Suppressor macrophage treated with lipopolysaccharide for 4 hours (primary cell): ENCODE results near the gene EPB41L2.

Experiments used
- DNase-seq: peaks from one replicate; pipeline ENCODE4 v3.0.0-alpha.2; 2020

Gene EPB41L2

DNA sequence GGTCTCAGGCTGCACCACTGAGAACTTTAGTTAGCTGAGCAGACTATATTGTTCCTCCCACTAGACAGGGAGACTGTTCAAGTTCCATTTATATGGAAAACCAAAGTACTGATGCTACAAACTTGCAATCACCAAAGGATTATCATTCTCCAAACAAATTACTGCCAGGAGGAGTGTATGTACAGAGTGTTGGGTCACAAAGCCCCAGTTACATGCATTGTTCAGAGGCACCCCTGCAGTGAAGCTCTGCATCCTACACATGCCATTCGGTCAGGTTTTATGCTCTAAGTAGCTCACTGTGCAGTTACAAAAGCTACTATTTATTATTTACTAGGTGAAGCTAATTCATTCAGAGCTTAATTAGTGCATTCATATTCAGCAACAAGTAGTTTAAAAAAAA, 160.0 kb downstream of the EPB41L2 start:
- no peak for DNase-seq

DNA sequence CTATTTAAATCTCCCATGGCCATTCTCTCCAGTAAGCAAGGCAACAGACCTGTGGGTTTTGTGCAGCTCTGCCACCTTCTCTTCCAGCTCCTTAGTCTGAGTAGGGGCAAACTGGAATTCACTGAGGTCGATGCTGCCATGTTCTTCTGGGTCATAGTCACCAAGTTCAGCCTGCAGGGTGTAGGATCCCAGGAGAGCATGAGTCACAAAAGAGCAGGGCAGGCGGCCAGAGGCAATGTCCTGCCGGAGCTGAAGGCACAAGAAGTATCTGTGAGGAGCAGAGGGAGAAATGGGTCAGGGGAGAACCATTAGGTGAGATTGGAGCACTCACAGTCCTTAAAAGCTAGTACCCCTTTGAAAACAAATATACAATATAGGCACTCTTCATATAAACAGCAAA, 162.1 kb downstream of the EPB41L2 start:
- DNase-seq: no peak

DNA sequence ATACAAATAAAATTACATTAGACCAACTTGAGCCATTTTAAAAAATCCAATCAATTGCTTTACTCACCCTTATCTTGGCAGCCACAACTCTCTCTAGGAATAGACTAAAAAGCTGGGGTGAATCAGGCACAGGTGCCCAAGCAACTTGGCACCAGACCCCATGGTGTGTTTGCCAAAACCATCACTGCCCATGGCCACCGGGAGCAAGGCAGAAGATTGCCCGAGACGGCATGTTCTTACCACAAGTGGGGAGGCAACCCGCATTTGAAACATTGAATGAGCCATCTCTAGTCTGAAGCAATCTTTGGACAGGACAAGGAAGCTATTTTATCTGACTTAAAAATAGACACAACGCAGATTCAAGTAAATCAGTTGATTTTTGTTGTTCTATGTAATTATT, 166.8 kb downstream of the EPB41L2 start:
- DNase-seq: no peak

DNA sequence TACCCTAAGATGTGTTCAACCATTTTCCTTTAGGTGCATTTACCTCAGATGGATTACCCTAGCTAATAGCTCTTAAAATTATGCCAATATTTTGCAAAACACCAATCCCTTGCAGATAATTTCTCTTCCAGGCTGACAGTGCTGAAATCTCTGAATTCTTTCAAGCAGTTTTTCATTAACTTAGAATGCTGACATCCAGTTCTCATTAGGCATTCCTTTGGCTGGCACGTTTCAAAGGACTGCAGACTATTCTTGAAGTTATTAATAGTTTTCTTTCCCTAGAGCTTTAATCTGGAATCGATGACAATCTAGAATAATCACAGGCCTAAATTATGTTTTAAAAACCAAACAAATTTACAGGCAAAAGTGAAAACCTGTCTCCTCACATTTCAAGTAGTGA, 167.5 kb downstream of the EPB41L2 start:
- DNase-seq: no peak

DNA sequence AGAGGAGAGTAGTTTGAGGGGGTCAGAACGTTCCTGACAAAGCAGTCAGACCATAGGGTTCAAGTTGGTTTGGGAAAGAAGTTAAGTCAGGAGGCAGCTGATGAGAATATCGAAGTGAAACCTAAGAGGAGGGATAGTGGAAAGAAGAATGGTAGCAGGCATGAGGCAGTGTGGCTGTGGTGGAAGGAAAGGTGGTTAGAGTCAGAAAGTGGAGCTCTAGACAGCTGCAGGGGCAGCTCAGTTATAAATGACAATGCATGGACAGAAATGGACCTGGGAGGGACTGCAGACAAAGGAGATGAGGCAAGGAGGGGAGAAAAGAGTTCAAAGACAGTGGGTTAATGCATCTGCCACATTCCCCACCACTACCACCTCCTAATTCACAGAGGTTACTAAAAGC, 169.3 kb downstream of the EPB41L2 start:
- DNase-seq: no peak

DNA sequence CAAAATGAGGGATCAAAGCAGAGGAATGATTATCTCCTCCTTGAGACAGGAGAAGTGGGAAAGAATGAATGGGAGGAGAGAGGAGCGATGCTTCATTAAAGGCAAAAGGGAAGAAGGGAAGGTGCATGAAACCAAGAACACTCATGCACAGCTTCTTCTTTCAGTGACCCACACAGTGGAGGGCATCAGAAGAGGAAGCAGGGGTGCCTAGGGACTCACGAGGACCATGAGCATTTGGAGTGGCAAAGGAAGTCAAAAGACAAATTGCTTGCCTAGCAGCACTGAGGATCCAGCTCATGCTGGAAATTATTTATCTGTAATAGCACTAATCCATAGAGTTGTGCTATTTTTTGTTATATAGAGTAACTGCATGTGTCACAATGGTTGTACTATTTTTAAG, 169.8 kb downstream of the EPB41L2 start:
- DNase-seq: peak; percentile 70

DNA sequence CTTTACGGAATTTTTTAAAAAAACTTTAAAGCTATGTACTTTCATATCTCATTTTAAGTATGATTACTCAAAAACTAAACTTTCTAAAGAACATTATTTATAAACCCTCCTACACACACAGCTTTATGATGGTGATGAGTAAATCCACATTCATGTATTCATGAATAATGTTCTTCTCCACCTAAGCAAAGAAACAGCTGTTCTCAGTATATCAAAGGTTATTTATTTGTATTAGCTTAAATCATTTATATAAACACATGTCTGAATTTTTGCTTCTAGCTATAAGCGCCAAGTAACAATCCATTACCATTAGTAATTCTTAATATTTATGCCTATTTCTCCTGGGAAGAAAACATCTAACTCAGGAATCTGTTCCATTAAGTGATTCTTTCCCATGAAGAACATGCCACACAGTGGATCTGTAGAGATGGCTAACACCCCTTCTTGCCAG, 172.5 kb downstream of the EPB41L2 start:
- peak; percentile 61 for DNase-seq

DNA sequence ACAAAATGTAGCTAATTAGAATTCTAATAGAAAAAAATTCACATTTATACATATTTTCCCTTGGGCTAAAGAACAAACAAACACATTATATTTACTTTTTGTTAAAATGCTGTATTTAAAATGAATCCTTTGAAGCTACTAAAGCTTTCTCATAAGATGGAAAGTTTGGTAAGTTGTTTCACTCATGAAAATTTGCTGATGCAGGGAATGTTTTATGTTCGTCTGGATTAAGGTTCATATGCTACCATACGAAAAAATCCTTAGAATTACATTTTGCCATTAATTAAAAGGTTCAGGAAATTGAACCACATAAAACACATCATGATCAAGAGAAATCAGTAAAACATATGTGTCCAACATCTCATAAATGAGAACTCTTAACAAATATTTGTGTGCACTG, 173.6 kb downstream of the EPB41L2 start:
- no peak for DNase-seq

DNA sequence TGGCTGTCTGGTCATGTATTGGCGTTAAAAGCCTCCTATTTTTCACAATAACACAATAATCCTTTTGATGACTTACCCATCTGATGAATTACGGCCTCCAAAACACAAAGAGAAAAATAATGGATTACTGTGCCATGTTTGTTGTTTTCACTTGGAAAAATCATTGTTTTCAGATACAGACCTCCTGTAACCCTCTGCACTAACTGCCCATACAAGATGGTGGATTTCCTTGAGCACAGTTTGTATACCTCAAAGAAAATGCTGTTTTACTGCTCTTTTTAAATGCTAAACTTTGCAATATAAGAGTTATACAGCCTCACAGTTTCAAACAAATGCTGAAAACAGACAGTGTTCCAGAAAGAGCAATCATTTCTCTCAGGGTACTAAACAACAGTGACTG, 174.8 kb downstream of the EPB41L2 start:
- DNase-seq: no peak

DNA sequence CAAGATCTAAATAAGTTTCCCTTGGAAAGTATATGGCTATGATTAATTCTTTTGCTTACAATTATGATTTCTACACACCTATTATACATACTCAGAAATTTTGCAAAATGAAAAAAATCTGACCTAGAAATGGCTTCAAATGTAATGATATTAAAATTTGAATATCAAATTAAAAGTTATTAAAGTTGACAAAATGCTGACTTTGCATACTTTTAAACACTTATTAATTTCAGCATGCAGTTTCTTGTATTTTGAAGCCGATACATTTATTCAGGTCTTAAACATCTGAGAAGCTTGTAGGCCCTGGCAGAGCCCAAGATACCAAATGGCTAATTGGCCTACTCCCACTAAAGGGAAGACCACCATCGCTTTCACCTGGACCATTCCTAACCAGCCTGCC, 176.1 kb downstream of the EPB41L2 start:
- no peak for DNase-seq

DNA sequence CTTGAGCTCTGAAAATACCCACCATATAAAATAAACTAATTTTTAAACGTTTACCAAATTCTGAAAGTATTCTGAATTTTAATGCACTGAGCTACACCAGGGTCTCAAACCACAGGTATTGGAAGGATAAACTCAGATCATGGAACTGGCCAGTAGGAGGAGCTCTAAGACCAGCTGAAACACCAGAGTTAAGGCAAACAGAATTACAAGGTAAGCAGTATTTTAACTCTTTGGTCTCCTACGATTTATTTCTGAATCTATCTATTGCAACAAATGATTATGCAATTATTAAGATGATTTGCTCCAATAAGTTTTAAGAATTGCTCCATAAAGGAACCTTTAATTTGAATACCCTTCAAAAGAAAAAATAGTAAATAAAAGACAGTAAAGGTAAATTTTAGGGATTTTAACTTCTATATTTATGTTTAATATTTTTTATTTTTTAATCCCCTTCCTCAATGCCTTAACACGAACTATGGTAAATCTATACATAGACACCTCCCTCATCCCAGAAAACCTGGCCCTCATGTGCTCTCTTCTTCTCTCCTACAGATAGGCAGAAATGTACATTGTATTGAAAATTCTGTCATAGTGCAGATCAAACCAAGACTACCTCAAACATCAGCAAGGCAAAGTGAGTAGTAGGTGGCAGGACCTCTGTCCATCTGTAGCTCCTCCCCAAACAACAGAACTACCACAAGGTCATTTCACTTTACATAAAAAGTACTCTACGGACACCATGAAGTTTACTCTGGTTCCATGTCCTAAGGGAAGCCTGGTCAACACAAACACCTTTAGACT, 177.5 kb downstream of the EPB41L2 start:
- DNase-seq: peak; percentile 84

DNA sequence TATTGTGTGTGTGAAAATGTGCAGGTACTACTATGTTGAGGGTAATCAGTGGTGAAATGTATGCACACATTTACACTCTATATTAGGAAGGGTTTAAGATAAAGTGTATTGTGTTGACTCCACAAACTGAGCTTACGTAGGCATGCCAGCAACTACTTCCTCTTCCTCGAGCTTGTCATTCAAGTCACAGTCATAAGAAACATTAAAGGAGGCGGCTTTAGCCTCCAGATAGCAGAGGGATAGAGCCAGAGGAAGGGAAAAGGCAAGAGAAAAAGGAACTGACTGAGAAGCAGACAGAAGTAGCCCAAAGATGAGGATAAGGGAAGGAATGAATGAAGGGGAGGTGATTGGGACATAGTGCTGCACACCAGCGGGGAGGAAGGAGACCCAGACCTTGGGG, 180.7 kb downstream of the EPB41L2 start:
- DNase-seq: peak; percentile 75

DNA sequence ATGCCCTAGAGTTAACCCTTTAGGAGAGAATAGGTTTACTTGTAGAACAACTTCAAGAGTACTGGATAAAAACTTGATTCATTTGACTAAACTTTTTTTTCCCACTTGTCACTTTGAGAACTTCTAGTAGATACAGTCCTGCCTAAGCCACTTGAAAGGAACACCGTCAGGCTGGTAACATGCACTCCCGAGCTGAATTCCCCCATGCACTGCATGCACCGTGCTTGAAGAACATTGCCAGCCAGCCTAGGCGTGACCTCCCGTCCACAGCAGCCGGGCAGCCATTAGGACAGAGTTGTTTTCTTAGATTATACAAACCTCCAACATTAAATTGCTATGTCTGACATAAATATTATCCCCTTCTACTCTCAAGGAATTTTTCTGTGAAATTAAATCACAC, 183.2 kb downstream of the EPB41L2 start:
- DNase-seq: no peak

DNA sequence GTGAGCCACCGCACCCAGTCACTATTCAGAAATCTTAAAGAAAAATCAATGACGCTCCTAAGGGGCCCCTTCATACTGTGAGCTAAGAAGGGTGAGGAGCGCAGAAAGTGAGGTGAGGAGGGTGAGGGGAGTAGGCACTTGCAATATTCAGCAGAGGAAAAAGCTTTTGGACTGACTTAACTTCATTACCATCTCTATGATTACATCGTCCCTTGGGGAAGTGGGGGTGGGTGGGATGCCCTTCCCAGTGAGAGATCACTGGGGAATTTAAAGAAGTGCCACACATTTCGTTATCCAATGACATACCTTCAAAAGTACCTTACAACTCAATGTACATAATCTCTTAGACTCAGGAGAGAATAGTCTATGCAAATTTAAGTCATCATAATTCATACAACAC, 189.3 kb downstream of the EPB41L2 start:
- DNase-seq: no peak

DNA sequence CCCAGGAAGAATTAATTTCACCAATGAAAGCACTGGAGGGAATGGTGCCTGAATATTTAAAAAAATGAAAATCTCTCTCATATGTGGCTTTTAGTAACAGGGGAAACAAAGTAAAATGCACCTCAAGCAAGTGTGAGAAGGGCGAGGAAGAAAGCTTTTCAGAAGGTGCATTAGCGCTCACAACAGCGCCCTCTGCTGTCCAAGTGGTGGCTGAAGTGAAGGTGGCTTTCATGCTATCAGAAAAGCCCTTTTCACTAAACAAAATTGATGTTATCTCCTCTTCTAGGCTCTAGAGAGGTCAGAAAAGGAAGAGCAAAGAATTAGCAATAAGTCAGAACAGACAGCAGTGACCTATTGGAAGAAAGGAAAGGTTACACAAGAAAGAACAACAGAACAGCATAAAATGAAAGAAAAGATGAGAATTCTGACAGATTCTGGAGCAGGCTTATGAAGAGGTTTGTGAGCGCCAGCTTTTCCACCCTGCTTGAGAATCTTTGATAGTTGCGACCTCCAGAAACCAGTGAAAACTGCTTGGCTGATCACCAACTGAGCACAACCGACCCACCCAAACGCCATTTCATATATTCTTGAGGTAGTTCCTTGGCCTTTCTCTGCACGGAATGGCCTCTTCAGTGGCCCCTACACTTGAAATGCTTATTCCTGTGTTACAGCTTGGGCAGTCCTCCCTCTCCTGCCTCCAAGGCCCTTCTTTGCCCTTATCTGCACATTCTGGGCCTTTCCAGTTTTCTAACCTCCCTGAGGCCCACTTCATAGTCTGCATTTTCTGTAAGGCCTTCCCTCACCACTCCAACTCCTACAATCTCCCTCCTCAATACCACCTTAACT, 190.6 kb downstream of the EPB41L2 start:
- DNase-seq: peak; percentile 68

DNA sequence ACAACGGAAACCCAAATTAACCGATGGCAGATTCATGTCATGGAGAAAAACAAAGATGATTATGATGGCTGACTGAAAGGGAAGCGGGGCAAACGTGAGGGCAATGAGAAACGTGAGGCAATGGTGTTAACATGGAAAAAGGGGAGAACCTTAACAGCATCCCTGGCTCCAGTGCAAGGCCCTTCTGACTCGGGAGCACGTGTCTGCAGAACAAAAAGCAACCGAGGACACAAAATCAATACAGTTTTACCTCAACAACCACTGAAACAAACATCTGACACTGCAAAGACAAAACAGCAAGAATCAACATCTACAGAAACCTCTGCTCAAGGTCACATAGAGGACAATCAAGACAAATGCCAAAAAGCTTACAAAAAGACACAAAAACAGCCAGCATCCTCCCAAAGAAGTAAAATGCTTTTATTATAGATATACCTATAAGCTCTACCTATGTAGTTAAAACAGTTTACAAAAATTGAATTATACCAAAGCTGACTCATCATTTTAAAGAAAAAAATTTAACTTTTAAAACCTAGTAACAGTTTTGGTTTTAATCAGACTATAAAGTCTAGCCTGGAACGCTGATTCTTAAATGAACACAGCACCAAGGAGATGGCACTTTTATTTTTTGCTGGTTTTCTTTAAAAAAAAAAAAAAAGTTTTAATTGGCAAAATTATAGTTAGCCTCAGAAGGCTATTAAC, 192.7 kb downstream of the EPB41L2 start:
- DNase-seq: no peak

DNA sequence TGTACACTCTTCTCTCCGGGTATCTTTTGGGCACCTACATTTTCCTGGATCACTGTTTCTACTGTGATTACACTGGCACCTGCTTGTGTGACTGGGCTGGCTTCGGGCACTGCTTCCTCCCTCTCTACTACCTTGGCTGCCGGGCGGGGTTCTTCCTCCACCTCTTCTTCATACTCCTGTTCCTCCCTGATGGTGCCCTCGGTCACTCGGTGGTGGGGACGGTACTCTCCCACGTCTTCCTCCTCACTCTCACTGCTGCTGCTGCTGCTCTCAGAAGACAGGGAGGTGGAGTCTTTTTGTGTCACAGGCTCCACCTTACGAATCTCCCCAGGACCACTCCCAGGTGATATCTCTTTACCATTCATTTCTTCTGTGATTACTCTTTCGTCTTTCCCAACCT, 193.4 kb downstream of the EPB41L2 start:
- no peak for DNase-seq

DNA sequence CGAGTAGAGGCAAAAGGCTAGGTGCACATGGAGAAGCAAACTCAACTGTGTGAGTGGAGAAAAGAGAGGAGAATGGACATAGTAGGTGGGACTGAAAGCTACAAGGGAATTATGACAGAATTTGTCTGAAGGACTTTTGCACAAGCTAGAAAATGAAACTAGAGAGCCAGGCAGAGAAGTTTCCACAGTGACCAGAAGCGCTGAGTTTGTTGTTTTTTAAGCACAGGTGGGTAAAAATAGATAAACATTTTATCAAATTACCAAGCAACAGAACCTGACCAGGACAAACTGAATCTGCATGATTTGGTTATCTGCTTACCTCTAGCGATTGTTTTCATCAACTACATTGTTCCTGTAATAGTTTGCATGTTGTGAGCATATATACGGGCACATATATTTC, 197.3 kb downstream of the EPB41L2 start:
- no peak for DNase-seq

DNA sequence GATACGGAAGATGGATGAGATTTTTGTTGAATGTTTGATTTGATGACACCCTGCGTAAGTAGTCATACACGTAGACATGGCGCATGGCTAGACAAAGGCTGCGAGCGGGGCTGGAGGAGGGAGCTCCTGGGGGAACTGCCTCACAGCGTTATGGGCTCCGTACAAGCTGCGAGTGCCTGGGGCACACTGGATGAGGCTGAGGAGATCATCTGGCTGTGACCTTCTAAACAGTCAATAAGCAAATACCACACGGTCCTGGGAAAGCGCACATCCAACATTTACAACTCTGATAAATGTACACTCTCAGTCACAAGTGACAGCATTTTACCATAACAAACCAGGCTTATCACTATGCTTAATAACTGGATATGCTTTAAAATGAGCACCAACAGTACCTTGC, 198.7 kb downstream of the EPB41L2 start:
- no peak for DNase-seq

DNA sequence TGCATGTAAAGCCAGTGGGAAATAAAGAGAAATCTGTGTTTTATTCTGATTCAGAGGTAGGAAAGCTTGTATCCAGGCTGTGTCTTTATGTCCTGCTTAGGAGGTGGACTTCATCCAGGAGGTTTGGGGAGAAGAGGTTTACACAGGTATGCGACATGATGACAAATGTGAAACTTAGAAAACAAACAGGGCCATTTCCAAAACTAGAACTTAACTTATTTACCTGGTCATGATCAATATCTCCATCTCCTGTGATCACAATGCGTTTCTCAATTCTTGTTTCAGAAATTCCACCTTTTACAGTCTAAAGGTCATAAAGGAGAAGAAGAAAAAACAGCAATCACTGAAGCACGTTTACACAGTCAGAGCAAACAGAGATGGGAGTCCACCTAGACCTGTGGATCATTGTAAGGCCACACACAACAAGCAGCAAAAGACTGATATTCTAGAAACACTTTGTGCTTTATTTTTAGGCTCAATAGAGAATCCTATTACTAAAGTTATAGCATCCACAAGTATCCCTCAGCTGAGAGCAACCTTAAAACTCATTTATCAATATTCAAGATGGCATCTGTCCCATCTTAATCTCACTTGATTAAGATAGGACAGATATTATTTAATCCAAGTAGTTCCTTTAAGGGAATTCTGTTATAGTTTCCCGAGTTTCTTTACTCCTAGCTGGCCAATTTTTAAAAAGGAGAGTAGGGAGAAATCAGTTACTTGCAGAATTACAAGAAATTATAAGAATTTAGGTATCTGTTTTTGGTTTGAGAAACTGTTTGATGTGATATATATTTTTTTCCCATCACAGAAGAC, 199.4 kb downstream of the EPB41L2 start:
- no peak for DNase-seq

DNA sequence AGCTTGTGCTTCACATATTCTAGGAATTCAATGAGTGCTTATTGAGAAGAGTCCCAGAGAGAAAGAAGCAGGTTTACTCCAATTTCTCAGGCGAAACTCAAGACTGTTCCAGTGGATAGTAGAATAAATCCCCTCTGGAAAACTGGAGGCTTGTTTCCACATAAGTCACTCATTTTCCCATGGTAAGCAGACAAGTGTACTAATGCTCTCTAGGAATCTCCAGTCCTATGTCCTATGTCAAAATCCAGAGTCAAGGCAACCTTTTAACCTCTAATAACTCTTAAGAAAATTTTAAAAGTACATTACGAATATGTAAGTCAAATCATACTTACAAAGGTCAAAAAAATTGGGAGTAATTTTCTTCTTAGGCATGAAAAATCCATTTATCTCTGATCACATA, 200.7 kb downstream of the EPB41L2 start:
- no peak for DNase-seq

DNA sequence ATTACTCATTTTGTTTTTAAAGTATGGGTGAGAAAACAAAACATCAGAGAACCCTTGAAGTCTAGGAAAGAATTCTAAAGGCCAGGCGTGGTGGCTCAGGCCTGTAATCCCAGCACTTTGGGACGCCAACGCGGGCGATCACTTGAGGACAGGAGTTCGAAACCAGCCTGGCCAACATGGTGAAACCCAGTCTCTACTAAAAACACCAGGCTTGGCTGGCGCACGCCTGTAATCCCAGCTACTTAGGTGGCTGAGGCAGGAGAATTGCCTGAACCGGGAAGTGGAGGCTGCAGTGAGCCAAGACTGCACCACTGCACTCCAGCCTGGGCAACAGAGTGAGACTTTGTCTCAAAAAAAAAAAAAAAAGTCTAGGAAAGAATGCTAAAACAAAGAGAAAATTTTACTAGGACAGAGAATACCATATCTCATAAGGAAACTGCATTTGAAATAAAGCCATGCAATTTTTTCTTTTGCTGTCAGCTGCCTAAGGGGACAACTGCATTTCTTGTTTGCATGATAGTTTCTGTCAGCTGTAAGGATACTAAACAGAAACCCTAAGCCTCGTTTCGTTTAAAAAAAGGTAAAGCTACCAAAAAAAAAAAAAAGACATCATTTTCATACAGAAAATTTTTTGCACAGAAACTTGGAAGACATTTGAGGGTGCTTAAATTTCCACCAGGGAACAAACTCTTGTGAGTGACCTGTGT, 203.7 kb downstream of the EPB41L2 start:
- no peak for DNase-seq
